HCT116 (cell line): ENCODE data around the gene BAHD1. TPM values are rescaled to one million over a fixed set of nuclear protein-coding genes. Genes with fewer than 3 reads are reported as not detected.

Source experiments
- ATAC-seq: fragments of 200-7000 bp; cut with Tn5 transposase; 2 replicates; pipeline ENCODE4 v1.9.1; 2020; ENCODE audit warnings: mild to moderate bottlenecking, moderate library complexity
- BruUV-seq: library from RNA; stranded (reverse); fragments of 400-500 nt; replicated peaks from 2 replicates; lab custom pipeline; 2021; lab: Mats Ljungman, UMichigan
- CTCF ChIA-PET: fragments of 300-600 bp; sonication (Branson Sonifier 250); formaldehyde crosslinking; loops from one replicate; lab custom pipeline; 2021; ENCODE audit warnings: antibody characterized with exemption; lab: Charles Lee
- POLR2A ChIA-PET: fragments of 300-600, 350-600 bp; sonication (Branson Sonifier 250); formaldehyde crosslinking; loops from one replicate; lab custom pipeline; 2021; ENCODE audit warnings: antibody characterized with exemption; lab: Charles Lee
- RAD21 ChIA-PET, 2 experiments: fragments of 300-600 bp; sonication (Branson Sonifier 250); formaldehyde crosslinking; loops; one replicate each; lab custom pipeline; 2023; ENCODE audit warnings: low total read pairs in 2 of 2; ENCODE audit not compliant: uncharacterized antibody in 2 of 2, unreplicated experiment in 2 of 2, low non-redundant PET in 1 of 2; lab: Charles Lee
- DNase-seq: peaks from one replicate; pipeline ENCODE4 v3.0.0-alpha.2; 2010; ENCODE audit warnings: low read depth, low spot score
- H2AFZ ChIP-seq: fragments of 200-600 bp; shearing (Covaris generic), sonication (generic); 2 replicates; pipeline ENCODE4 v1.6.1; 2017; ENCODE audit warnings: low read depth, mixed run types, mixed read lengths, antibody characterized with exemption, low read length; ENCODE audit not compliant: poor library complexity, severe bottlenecking
- H3K27ac ChIP-seq: 2 replicates; pipeline ENCODE4 v1.5.1; 2012; ENCODE audit warnings: low read depth, low read length
- H3K27me3 ChIP-seq: fragments of 200-600 bp; sonication (generic); 2 replicates; pipeline ENCODE4 v1.6.1; 2016; ENCODE audit warnings: mixed run types, low read length, mixed read lengths; ENCODE audit not compliant: insufficient read depth
- H3K36me3 ChIP-seq, 2 experiments: fragments of 200-500 bp in 1 of 2; fragments of 200-600 bp in 1 of 2; sonication (Bioruptor generic) in 1 of 2; sonication (generic) in 1 of 2; 2 replicates each; pipeline versions ENCODE4 v1.5.1 to v1.6.1; 2014 to 2016; ENCODE audit warnings: low read length in 2 of 2, inconsistent platforms in 1 of 2, mixed read lengths in 1 of 2, mixed run types in 1 of 2; ENCODE audit not compliant: insufficient read depth in 2 of 2, control insufficient read depth in 1 of 2
- H3K4me1 ChIP-seq, 2 experiments: fragments of 200-600 bp in 1 of 2; sonication (generic) in 1 of 2; 2 replicates each; pipeline versions ENCODE4 v1.5.1 to v1.6.1; 2012 to 2017; ENCODE audit warnings: low read length in 2 of 2, inconsistent platforms in 1 of 2, mild to moderate bottlenecking in 1 of 2, mixed read lengths in 1 of 2, mixed run types in 1 of 2, moderate library complexity in 1 of 2; ENCODE audit not compliant: insufficient read depth in 2 of 2, control insufficient read depth in 1 of 2
- H3K4me2 ChIP-seq: fragments of 200-600 bp; sonication (generic); 2 replicates; pipeline ENCODE4 v1.6.1; 2017; ENCODE audit warnings: mixed run types, low read length, mixed read lengths
- H3K4me3 ChIP-seq, 2 experiments: fragments of 200-600 bp in 1 of 2; sonication (generic) in 1 of 2; replicated peaks in 1 of 2; 2 replicates each; pipeline ENCODE4 v1.5.1; 2011 to 2016; ENCODE audit warnings: low read length in 2 of 2, control low read depth in 1 of 2, low read depth in 1 of 2, mild to moderate bottlenecking in 1 of 2, mixed read lengths in 1 of 2, mixed run types in 1 of 2
- H3K79me2 ChIP-seq: fragments of 200-600 bp; sonication (generic); 2 replicates; pipeline ENCODE4 v1.6.1; 2017; ENCODE audit warnings: mild to moderate bottlenecking, mixed run types, low read length, moderate library complexity, mixed read lengths; ENCODE audit not compliant: insufficient read depth
- H3K9ac ChIP-seq: fragments of 200-600 bp; sonication (generic); 2 replicates; pipeline ENCODE4 v1.6.1; 2016; ENCODE audit warnings: low read length, mixed read lengths
- H3K9me2 ChIP-seq: fragments of 200-600 bp; sonication (generic), shearing (Covaris generic); 2 replicates; pipeline ENCODE4 v1.6.1; 2017; ENCODE audit warnings: mixed run types, mild to moderate bottlenecking, moderate library complexity; ENCODE audit not compliant: insufficient read depth
- H3K9me3 ChIP-seq, 2 experiments: fragments of 200-500 bp in 1 of 2; fragments of 200-600 bp in 1 of 2; sonication (Bioruptor generic) in 1 of 2; sonication (generic) in 1 of 2; 2 replicates each; pipeline ENCODE4 v1.6.1; 2014 to 2017; ENCODE audit warnings: low read length in 2 of 2, mixed read lengths in 2 of 2, inconsistent platforms in 1 of 2, low read depth in 1 of 2, mild to moderate bottlenecking in 1 of 2, mixed run types in 1 of 2, moderate library complexity in 1 of 2; ENCODE audit not compliant: control insufficient read depth in 1 of 2, insufficient read depth in 1 of 2
- H4K20me1 ChIP-seq: fragments of 200-600 bp; sonication (generic), shearing (Covaris generic); 2 replicates; pipeline ENCODE4 v1.6.1; 2017; ENCODE audit warnings: mixed run types, mild to moderate bottlenecking, moderate library complexity; ENCODE audit not compliant: insufficient read depth
- ATF3 ChIP-seq: IDR thresholded peaks from 2 replicates; pipeline ENCODE4 v1.6.1; 2012
- CBX3 ChIP-seq: IDR thresholded peaks from 2 replicates; pipeline ENCODE4 v1.6.1; 2012; ENCODE audit warnings: low read depth
- CEBPB ChIP-seq: IDR thresholded peaks from 2 replicates; pipeline ENCODE4 v1.6.1; 2012; ENCODE audit warnings: low read depth
- EGR1 ChIP-seq: IDR thresholded peaks from 2 replicates; pipeline ENCODE4 v1.6.1; 2012; ENCODE audit warnings: low read depth
- ELF1 ChIP-seq: IDR thresholded peaks from 2 replicates; pipeline ENCODE4 v1.6.1; 2012; ENCODE audit warnings: low read depth, borderline replicate concordance
- MAX ChIP-seq: IDR thresholded peaks from 2 replicates; pipeline ENCODE4 v1.6.1; 2012
- POLR2A ChIP-seq: IDR thresholded peaks from 2 replicates; pipeline ENCODE4 v1.7.0; 2011; ENCODE audit warnings: borderline replicate concordance; ENCODE audit not compliant: insufficient read depth, insufficient read length; ENCODE audit errors: extremely low read depth
- POLR2AphosphoS5 ChIP-seq: IDR thresholded peaks from 2 replicates; pipeline ENCODE4 v1.6.1; 2011; ENCODE audit warnings: mild to moderate bottlenecking, low read depth, low read length, moderate library complexity
- ZBTB33 ChIP-seq: IDR thresholded peaks from 2 replicates; pipeline ENCODE4 v1.6.1; 2011; ENCODE audit warnings: mild to moderate bottlenecking, low read length, moderate library complexity; ENCODE audit not compliant: insufficient replicate concordance; ENCODE audit errors: extremely low read depth
- ZFX ChIP-seq: fragments of 450-650 bp; IDR thresholded peaks from 2 replicates; pipeline ENCODE4 v1.6.1; 2017
- ZNF274 ChIP-seq: fragments of 200-500 bp; sonication (Bioruptor generic); IDR thresholded peaks from 2 replicates; pipeline ENCODE4 v1.6.1; 2014; ENCODE audit warnings: mild to moderate bottlenecking, low read depth, low read length, inconsistent platforms
- intact Hi-C: fragments of 100-400 bp; cut with micrococcal nuclease; formaldehyde crosslinking; loops from 2 replicates; pipeline ENCODE4 v1.10.0; 2022
- total RNA-seq: library from RNA; stranded (reverse); gene quantifications from one replicate; pipeline ENCODE4 v1.2.1, GENCODE V29; 2021; ENCODE audit not compliant: unreplicated experiment

Gene BAHD1
- total RNA-seq, 1 experiment from 2014 or later = 25.0 TPM

GRCh38 chr15:40489274-40490175, 48.8 kb downstream of the BAHD1 start:
- POLR2A ChIA-PET = no interaction called here
- CTCF ChIA-PET = no interaction called here

More at GRCh38 chr15:40489274-40490175, 48.8 kb downstream of the BAHD1 start:
- no peak overlapping the region for H3K4me3 ChIP-seq
- H2AFZ ChIP-seq = no peak overlapping the region
- H3K27ac ChIP-seq = no peak overlapping the region
- no peaks in the 10 kb centered on the region for H3K27me3 ChIP-seq
- H3K36me3 ChIP-seq = no peaks in the 10 kb centered on the region
- no peaks in the 10 kb centered on the region for H3K9me2 ChIP-seq
- no peak overlapping the region for H3K4me2 ChIP-seq
- intact Hi-C loops = no loop called here
- ATAC-seq = no peak
- RAD21 ChIA-PET = no interaction called here
- no peaks in the 10 kb centered on the region for H3K9me3 ChIP-seq
- DNase-seq = no peak
- no peaks in the 10 kb centered on the region for H4K20me1 ChIP-seq
- H3K9ac ChIP-seq = no peak overlapping the region
- no peak for TF ChIP-seq ELF1
- TF ChIP-seq POLR2A = no peak
- TF ChIP-seq MAX = no peak
- no peak for TF ChIP-seq ZBTB33
- no peak for TF ChIP-seq CEBPB
- TF ChIP-seq CBX3 = no peak
- TF ChIP-seq ATF3 = no peak
- TF ChIP-seq EGR1 = no peak
- TF ChIP-seq POLR2AphosphoS5 = no peak
- no peak for TF ChIP-seq ZFX
- no peak for TF ChIP-seq ZNF274
- H3K4me1 ChIP-seq = peaks cover 0 to 13% of the 10 kb centered on the region in 2 experiments; a peak in 2 of 4 replicates
- BruUV-seq = no TSS peak
- no peaks in the 10 kb centered on the region for H3K79me2 ChIP-seq
